Measurements from ENCODE around the gene CYP4V2.
"Not testable (repeated sequence)": the region's sequence is repeated elsewhere in the genome, so short reads cannot be mapped to it uniquely, and the experiment has no call there.

CYP4V2 gene

GRCh38 chr4:186236126-186236525 is 44.8 kb downstream of the CYP4V2 start:
- FAIRE-seq = no peak

- no peak for FAIRE-seq
Measured at GRCh38 chr4:186240452-186240847, 49.1 kb downstream of the CYP4V2 start.

GRCh38 chr4:186240848-186241491 is 49.6 kb downstream of the CYP4V2 start:
- FAIRE-seq = no peak

GRCh38 chr4:186241616-186242015 is 50.2 kb downstream of the CYP4V2 start:
- FAIRE-seq = no peak

GRCh38 chr4:186242031-186242430 is 50.7 kb downstream of the CYP4V2 start:
- FAIRE-seq = not testable (repeated sequence)

GRCh38 chr4:186243331-186243730 is 52.0 kb downstream of the CYP4V2 start:
- FAIRE-seq = no peak

GRCh38 chr4:186244835-186245234 is 53.5 kb downstream of the CYP4V2 start:
- no peak for FAIRE-seq

GRCh38 chr4:186247062-186247752 is 55.8 kb downstream of the CYP4V2 start:
- FAIRE-seq = not testable (repeated sequence)

- no peak for FAIRE-seq
Measured at GRCh38 chr4:186248643-186249042, 57.3 kb downstream of the CYP4V2 start.

- FAIRE-seq = peak; percentile 19
Measured at GRCh38 chr4:186249785-186250754, 58.7 kb downstream of the CYP4V2 start.

GRCh38 chr4:186250760-186251159 is 59.4 kb downstream of the CYP4V2 start:
- FAIRE-seq = no peak

GRCh38 chr4:186255122-186255521 is 63.8 kb downstream of the CYP4V2 start:
- no peak for FAIRE-seq

GRCh38 chr4:186258216-186258811 is 66.9 kb downstream of the CYP4V2 start:
- no peak for FAIRE-seq

GRCh38 chr4:186260117-186260503 is 68.7 kb downstream of the CYP4V2 start:
- no peak for FAIRE-seq
